ENCODE measurements around the gene KCNF1. TPM values are rescaled to one million over a fixed set of nuclear protein-coding genes. Genes with fewer than 3 reads are reported as not detected.

The KCNF1 gene
- total RNA-seq, 1 experiment from 2014 or later = 1.2 TPM

- no peak for ATAC-seq
- CTCF ChIA-PET = no interaction called here
Observed at GRCh38 chr2:10871978-10872377, 39.8 kb upstream of the KCNF1 start.

GRCh38 chr2:10873171-10873570 lies 38.6 kb upstream of the KCNF1 start:
- no peak for DNase-seq (ENCODE audit: low spot score)
- CTCF ChIA-PET = interaction anchor here (0.6 to 1.2 kb wide), 2 partner anchors 9 to 10 kb away, joined by 3 to 4 read pairs; no protein-coding TSS in a partner anchor

More at GRCh38 chr2:10871978-10872377, 39.8 kb upstream of the KCNF1 start:
- peaks cover 8% of the 10 kb centered on the region for H3K36me3 Mint-ChIP-seq
- no peaks in the 10 kb centered on the region for H3K27me3 Mint-ChIP-seq (ENCODE audit: low read depth)
- H3K4me1 Mint-ChIP-seq = no peaks in the 10 kb centered on the region; the same call in 1 of the 2 replicates
- POLR2A ChIA-PET = no interaction called here
- no peak overlapping the region for H3K27ac Mint-ChIP-seq
- peaks cover 15% of the 10 kb centered on the region for H3K9me3 Mint-ChIP-seq
- DNase-seq (ENCODE audit: low spot score) = no peak
- no peak overlapping the region for H3K4me3 Mint-ChIP-seq
- TF ChIP-seq, protein P1, sequence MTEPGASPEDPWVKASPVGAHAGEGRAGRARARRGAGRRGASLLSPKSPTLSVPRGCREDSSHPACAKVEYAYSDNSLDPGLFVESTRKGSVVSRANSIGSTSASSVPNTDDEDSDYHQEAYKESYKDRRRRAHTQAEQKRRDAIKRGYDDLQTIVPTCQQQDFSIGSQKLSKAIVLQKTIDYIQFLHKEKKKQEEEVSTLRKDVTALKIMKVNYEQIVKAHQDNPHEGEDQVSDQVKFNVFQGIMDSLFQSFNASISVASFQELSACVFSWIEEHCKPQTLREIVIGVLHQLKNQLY (CRISPR knock-in tag; IDR thresholded peaks at IDR 0.05) = no peak
- peak; percentile 96 for TF ChIP-seq ZNF317 (CRISPR knock-in tag; IDR thresholded peaks at IDR 0.05; ENCODE audit: borderline replicate concordance, low read depth)

GRCh38 chr2:10873790-10874437 lies 37.8 kb upstream of the KCNF1 start:
- ChIA-PET POLR2A (no interaction called here), CTCF (interaction anchor here (0.6 to 4.1 kb wide), 3 partner anchors 11 to 256 kb away, joined by 3 to 16 read pairs (median 4); no protein-coding TSS in a partner anchor)
- no peak for DNase-seq (ENCODE audit: low spot score)
- Mint-ChIP-seq H3K27ac (no peak overlapping the region), H3K4me3 (no peak overlapping the region), H3K36me3 (peaks cover 8% of the 10 kb centered on the region), H3K4me1 (peaks cover 12% of the 10 kb centered on the region), H3K27me3 (ENCODE audit: low read depth) (no peaks in the 10 kb centered on the region), H3K9me3 (peaks cover 19% of the 10 kb centered on the region)
- no peak for ATAC-seq
- TF ChIP-seq HMGXB4 (CRISPR knock-in tag; IDR thresholded peaks at IDR 0.05) (no peak), SMAD4 (CRISPR knock-in tag; IDR thresholded peaks at IDR 0.05) (no peak), FOXP4 (CRISPR knock-in tag; IDR thresholded peaks at IDR 0.05) (no peak), HMGA2 (CRISPR knock-in tag; IDR thresholded peaks at IDR 0.05) (no peak), GABPB1 (CRISPR knock-in tag; IDR thresholded peaks at IDR 0.05) (no peak), OVOL2 (CRISPR knock-in tag; IDR thresholded peaks at IDR 0.05; ENCODE audit: borderline replicate concordance) (no peak)
- TF ChIP-seq, protein P2, sequence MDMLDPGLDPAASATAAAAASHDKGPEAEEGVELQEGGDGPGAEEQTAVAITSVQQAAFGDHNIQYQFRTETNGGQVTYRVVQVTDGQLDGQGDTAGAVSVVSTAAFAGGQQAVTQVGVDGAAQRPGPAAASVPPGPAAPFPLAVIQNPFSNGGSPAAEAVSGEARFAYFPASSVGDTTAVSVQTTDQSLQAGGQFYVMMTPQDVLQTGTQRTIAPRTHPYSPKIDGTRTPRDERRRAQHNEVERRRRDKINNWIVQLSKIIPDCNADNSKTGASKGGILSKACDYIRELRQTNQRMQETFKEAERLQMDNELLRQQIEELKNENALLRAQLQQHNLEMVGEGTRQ (CRISPR knock-in tag; IDR thresholded peaks at IDR 0.05) = no peak
- TF ChIP-seq, protein P3, sequence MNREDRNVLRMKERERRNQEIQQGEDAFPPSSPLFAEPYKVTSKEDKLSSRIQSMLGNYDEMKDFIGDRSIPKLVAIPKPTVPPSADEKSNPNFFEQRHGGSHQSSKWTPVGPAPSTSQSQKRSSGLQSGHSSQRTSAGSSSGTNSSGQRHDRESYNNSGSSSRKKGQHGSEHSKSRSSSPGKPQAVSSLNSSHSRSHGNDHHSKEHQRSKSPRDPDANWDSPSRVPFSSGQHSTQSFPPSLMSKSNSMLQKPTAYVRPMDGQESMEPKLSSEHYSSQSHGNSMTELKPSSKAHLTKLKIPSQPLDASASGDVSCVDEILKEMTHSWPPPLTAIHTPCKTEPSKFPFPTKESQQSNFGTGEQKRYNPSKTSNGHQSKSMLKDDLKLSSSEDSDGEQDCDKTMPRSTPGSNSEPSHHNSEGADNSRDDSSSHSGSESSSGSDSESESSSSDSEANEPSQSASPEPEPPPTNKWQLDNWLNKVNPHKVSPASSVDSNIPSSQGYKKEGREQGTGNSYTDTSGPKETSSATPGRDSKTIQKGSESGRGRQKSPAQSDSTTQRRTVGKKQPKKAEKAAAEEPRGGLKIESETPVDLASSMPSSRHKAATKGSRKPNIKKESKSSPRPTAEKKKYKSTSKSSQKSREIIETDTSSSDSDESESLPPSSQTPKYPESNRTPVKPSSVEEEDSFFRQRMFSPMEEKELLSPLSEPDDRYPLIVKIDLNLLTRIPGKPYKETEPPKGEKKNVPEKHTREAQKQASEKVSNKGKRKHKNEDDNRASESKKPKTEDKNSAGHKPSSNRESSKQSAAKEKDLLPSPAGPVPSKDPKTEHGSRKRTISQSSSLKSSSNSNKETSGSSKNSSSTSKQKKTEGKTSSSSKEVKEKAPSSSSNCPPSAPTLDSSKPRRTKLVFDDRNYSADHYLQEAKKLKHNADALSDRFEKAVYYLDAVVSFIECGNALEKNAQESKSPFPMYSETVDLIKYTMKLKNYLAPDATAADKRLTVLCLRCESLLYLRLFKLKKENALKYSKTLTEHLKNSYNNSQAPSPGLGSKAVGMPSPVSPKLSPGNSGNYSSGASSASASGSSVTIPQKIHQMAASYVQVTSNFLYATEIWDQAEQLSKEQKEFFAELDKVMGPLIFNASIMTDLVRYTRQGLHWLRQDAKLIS (CRISPR knock-in tag; IDR thresholded peaks at IDR 0.05; ENCODE audit: borderline replicate concordance) = no peak

More at GRCh38 chr2:10873171-10873570, 38.6 kb upstream of the KCNF1 start:
- H3K9me3 Mint-ChIP-seq = peaks cover 17% of the 10 kb centered on the region
- no peak for ATAC-seq
- TF ChIP-seq NFE2L1 (CRISPR knock-in tag; IDR thresholded peaks at IDR 0.05) (no peak), MYBL2 (CRISPR knock-in tag; IDR thresholded peaks at IDR 0.05) (no peak), ETV6 (CRISPR knock-in tag; IDR thresholded peaks at IDR 0.05) (no peak)
- TF ChIP-seq, protein P4, sequence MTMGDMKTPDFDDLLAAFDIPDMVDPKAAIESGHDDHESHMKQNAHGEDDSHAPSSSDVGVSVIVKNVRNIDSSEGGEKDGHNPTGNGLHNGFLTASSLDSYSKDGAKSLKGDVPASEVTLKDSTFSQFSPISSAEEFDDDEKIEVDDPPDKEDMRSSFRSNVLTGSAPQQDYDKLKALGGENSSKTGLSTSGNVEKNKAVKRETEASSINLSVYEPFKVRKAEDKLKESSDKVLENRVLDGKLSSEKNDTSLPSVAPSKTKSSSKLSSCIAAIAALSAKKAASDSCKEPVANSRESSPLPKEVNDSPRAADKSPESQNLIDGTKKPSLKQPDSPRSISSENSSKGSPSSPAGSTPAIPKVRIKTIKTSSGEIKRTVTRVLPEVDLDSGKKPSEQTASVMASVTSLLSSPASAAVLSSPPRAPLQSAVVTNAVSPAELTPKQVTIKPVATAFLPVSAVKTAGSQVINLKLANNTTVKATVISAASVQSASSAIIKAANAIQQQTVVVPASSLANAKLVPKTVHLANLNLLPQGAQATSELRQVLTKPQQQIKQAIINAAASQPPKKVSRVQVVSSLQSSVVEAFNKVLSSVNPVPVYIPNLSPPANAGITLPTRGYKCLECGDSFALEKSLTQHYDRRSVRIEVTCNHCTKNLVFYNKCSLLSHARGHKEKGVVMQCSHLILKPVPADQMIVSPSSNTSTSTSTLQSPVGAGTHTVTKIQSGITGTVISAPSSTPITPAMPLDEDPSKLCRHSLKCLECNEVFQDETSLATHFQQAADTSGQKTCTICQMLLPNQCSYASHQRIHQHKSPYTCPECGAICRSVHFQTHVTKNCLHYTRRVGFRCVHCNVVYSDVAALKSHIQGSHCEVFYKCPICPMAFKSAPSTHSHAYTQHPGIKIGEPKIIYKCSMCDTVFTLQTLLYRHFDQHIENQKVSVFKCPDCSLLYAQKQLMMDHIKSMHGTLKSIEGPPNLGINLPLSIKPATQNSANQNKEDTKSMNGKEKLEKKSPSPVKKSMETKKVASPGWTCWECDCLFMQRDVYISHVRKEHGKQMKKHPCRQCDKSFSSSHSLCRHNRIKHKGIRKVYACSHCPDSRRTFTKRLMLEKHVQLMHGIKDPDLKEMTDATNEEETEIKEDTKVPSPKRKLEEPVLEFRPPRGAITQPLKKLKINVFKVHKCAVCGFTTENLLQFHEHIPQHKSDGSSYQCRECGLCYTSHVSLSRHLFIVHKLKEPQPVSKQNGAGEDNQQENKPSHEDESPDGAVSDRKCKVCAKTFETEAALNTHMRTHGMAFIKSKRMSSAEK (CRISPR knock-in tag; IDR thresholded peaks at IDR 0.05; ENCODE audit: borderline replicate concordance) = no peak
- POLR2A ChIA-PET = no interaction called here
- peaks cover 8% of the 10 kb centered on the region for H3K4me1 Mint-ChIP-seq
- peaks cover 8% of the 10 kb centered on the region for H3K36me3 Mint-ChIP-seq
- no peak overlapping the region for H3K27ac Mint-ChIP-seq
- no peak overlapping the region for H3K4me3 Mint-ChIP-seq
- H3K27me3 Mint-ChIP-seq (ENCODE audit: low read depth) = no peaks in the 10 kb centered on the region
